HG02885 (cell line): ENCODE data around the gene PRRX1.

Experiments used
- ATAC-seq: cut with Tn5 transposase; IDR thresholded peaks from one replicate; pipeline ENCODE4 v1.9.1; 2021; ENCODE audit warnings: mild to moderate bottlenecking; ENCODE audit not compliant: unreplicated experiment, poor library complexity

Gene PRRX1

DNA sequence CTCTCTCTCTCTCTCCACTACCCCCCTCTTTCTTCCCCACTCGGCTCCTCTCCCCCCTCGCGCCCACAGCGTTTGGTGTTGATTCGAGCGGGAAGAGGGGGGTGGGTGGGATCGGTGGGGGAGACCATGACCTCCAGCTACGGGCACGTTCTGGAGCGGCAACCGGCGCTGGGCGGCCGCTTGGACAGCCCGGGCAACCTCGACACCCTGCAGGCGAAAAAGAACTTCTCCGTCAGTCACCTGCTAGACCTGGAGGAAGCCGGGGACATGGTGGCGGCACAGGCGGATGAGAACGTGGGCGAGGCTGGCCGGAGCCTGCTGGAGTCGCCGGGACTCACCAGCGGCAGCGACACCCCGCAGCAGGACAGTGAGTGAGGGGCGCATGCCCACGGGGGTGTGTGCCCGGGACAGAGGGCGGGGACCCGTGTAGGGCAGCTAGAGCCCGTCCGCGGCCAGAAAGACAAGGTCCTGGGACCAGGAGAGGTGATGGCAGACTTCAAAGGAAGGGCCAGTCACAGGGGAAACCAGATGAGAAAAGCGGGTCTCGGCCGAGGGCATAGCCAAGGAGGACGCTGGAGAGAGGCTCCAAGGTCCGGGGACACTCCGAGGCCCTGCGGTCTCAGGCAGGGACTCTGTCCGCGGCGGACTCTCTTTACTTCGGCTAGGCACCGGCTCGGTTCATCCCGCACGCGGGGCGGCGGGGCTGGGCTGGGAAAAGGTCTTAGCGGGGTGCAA is at the start of gene PRRX1:
Gene PRRX1 (plus strand): TSS at position 39 of the 735 bp plus-strand sequence. CDS start 88 bp downstream, at position 127.
- no peak for ATAC-seq

DNA sequence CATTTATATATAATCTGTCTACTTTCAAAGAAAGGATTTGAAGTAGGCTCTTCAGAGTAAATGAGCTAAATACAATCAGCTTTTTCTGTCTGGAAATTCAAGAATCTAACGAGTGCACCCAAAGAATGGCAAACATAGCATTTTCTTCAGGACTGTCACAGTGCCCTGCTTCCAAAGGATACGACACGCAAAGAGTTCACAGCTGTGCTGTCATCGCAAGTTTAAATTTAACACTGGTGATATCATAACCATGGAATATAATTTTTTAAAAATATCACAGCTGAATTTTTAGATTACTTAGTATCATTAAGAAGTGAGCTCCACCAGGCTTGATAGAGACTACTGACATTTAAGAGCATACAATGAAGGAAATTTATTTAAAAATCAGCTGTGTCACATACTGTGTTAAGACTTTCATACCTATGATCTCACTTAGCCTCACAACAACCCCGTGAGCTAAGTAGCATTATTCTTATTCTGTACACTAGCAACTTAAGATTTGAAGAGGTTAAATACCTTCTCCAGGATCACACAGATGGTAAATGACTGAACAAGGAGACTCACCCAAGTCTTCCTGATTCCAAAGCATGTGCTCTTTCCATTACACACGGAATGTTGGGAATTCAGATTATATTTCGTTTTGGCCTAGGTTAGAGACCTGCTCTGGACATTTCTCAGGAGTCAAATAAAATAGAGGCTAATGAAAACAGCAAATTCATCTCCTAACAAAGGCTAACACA is 46.2 kb upstream of the PRRX1 start:
- no peak for ATAC-seq

DNA sequence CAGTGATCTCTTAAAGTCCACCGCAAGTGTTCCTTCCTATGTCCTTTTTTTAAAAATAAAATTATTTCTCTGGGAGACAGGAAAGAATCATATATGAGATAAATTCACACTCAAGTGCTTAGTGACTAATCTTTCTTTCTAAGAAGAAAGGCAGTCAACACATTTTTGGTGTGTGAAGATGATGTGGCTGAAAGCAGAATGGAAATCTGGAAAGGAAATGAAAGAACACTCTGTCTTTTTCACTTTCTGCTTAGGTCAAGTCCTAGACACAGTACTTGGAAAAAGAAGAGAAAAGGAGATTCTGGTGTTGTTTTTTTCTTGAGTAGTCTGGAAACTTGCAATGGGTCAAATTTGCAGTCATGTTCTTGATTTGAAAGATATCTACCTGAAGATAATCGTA is 45.5 kb upstream of the PRRX1 start:
- ATAC-seq: no peak

DNA sequence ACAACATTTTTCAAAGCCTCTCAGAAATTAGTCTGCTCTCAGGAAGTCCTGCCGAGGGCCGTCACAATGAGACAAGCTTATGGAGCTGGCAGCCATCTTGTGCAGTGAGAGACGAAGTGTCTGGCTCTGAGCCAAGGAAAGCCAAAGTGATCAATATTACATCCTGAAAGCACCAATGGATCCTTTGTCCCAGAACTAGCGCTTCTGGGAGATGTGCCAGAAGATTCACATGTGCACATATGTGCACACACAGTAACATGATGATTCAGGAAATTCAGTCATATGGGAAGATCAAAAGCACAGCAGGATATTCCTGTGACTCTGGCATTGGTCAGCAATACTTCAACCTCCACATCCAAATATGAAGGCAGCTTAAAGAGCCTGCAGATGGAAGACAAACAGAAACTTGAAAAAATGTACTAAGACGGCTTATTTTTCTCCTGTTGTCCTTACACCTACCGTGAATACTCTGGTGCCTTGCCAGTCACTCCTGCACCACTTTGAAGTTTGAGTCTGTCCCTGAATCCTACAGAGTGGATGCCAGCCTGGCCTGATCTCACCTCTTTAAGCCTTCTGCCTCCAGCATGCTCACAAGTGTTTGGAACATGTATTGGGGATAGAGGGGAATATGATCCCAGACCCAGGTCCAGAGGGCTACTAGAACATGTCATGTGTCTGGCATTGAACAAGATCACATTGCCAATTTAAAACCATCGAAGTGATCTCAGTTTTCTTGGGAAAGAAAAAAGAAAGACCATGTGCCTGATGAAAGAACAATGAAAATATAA is 44.5 kb upstream of the PRRX1 start:
- ATAC-seq: no peak

DNA sequence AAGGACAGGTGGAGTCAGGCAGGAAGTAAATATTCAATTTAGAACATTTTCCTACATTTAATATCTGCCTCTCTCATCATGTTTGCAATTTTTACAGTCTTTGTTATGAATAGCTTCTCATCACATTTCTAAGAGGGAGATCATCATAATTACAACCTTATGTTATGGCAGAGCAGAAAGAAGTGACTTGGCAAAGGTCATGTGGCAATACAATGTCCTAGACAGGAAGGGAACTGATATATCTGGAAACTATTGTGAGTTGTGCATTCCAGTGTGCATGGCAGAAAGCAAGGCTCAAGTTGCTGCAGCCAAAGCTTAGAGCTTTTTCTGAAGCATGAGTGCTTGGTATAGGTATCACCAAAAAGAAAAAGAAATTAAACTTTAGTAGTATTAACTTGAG is 43.8 kb upstream of the PRRX1 start:
- ATAC-seq: no peak

DNA sequence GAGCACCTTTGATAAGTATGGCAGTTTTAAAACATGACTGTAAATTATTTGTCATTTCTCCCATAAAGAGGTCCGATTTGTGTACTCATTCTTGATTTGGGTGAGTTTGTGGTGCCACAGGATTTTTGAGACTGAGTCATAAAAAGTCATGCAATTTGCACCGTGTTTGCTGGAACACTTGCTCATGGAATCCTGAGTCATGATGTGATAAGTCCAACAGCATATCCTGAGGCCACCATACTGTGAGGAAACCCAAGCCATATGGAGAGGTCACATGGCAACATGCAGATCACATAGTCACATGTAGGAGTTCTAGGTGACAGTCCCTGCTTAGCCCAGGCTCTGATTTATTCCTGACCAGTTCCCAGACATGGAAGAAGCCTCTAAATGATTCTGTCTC is 40.8 kb upstream of the PRRX1 start:
- ATAC-seq: no peak

DNA sequence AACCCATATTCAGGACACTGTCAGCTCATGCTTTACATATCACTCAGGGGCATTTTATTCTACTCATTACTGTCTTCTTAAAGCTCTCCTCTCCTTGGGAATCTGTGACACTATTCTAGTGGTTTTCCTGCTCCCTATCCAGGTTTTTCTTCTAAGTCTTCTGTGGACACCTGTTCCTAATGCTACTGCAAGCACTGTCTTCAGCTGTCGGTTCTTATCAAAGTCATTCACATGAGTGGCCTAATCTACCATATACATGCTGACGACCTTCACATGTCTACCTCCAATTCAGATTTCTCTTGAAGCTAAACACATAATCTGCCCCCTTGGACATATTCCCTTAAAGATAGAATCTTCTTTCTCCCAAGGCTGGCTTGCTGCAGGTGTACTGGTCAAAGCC is 39.8 kb upstream of the PRRX1 start:
- no peak for ATAC-seq

DNA sequence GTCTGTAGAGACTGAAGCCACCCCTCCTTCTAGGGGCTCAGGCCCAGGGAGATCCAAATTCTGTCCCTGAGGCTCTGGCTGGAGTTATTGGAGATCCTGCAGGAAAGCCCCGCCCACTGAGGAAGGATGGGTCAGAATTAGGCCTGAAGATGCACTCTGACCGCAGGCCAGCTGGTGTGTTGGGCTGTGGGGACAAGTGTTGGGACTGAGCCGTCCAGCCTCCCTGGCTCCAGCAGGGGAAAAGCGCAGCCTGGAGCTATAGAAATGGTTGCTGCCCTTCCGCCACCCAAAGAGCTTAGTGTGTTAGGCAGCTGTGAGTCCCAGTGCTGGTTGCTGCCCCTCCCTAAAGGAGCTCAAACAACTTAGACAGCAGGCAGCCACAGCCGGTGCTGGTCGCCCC is 33.0 kb upstream of the PRRX1 start:
- no peak for ATAC-seq

DNA sequence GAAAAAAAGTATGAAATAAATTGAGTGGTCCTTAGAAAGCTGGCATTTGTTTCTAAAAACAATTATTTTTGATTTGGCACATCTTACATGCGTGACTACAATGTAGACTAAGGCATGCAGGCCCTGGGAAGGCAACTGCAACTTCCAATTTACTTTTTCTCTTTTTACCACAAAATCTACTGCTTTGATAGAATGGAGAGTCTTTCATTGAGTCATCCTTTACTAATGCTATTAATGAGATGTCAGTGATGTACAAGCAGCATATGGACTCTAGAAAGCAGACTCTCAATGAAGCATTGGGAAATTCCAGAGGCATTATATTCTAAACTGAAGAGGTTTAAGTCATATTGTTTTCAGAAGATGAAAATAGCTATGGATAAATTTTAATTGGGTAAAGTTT is 29.6 kb upstream of the PRRX1 start:
- no peak for ATAC-seq

DNA sequence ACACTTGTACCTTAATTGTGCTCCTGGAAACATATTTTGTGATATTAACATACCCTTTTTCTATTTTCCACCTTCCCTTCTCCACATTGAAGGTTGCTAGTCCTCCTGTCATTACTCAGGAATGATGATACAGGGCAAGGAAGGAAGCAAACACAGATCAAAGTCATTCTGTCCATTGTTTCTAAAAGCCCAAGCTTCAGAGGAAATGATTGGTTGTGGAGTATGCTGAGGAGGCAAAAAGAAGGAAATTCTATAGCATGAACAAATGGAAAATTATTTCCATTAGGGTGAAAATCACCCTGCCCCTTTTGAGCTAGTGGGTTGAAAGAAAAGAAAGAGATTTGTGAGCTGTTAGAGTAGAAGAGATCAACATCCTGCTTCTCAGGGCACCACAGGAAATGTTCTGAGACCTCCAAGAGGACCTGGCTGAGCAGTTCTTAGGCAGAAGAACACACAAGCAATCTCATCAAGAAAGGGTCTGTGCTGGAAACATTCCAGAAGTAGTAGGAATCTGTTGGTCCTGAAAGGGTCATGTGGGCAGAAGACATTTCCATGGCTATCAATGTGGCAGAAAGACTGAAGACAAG is 29.0 kb upstream of the PRRX1 start:
- ATAC-seq: no peak

DNA sequence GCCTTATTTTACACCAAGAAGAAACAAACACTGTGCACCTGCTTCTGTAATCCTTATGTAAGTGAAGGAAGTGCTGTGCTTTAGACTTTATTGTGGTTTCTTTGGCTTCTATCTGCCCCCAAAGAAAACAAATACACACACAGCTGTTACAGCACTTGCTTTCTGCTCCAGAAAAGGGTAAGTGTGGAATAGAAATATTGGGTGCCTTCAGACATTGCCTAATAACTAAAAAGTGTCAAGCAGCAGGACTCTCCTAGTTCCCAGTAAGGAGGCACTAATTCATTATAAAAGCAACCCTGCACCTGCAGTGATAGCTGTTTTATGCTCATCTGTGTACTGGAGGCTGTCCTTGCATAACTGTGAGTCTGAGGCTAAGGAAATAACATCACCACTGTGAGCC is 23.4 kb upstream of the PRRX1 start:
- ATAC-seq: no peak

DNA sequence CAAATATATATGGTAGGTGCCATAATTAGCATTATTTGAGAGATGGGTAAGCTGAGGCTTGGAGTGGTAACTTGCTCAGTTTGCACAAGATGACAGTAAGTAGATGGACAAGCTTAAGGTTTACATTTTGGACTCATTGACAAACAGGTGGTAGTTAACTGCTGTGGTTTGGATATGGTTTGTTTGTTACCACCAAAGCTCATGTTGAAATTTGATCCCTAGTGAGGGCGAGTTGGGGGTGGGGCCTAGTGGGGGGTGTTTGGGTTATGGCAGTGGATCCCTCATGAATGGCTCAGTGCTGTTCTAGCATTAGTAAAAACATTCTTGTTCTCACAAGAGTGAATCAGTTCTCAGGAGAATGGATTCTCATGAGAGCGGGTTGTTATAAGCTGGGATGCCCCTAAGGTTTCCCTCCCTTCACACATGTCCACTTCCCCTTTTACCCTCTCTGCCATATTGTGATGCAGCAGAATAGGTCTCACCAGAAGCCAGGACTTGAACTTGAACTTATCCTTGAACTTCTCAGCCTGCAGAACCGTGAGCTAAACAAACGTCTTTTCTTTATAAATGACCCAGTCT is 6.6 kb upstream of the PRRX1 start:
- no peak for ATAC-seq

DNA sequence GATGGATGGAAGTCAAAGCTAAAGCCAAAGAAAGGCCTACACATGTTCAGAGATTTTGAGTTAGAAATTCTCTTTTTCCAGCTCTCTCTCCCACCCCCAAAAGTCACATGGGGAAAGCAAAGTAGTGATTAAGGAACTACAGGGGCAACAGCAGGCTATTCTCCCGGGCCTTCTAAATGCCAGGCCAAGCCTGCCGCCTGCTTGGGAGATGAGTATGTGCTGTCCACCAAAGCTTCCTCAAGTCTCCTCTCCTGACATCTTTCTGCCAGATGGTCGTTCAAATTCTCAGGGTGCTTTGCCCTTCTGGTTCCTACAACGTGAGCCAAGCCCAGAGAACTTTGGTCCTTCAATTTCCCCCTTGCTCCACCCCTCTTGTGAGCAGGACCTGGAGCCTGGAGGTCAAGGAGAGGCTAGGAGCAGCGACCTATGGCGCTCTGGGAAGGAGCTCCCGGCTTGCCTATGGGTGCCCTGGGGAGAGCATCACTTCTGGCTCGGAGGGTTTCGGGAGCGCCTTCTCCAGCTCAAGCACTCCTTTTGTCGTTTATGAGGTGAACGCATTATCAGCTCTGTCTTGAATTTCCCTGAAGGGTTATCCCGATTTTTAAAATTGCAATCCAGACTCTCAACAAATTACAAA is 4.4 kb upstream of the PRRX1 start:
- no peak for ATAC-seq

DNA sequence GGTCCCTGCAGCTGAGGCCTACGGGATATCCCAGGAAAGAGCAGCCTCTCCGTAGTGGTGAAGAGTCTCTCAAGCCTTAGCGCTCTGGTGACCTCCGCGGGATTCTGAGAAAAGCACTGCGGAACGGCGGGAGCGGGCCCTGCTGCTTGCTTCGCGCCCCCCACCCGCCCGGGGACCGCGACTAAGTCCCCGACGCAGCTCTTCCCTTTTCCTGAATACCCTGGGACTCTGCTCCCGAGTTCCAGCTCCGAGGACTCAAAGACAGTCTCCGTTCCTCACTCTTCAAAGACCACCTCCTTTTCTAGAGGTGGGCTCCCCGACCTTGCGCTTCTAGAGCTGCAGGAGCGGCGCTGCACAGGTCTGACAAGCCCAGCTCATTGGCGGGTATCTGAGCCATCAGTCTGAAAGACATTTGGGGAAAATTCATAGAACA is 3.6 kb upstream of the PRRX1 start:
- no peak for ATAC-seq

DNA sequence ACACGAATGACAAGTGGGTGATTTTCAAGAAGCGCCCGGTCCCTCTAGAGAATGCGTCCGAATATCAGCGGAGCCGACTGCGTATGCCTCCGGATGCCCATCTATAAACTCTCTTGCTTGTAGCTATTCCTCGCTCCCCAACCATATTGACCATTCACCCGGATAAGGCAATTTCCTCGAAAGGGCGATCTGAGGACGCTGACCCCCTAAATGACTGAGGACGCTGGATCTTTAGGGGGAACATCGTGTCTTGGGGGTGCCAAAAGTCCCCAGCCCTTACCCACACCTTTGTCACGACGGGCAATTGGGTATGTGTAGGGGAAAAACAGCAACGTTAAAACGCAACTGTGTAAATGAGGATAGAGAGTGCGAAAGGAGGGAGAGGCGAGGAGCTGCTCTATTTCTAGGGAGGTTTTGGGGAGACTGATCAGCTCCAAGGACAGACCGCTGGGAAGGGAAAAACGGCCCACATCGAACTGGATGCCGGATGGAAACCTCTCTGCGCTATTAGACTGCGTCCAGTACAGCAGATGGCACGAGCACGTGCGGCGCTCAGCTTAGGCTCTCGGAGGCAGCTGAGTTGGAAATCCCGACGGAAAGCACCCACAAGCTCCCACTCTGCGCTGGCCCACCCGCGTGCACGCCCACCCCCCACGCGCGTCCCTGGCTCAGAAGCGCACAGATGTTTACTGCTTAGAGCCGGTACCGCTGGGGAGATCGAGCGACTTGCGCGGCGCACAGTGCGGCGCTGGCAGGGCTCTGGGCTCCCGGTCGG is 2.9 kb upstream of the PRRX1 start:
- no peak for ATAC-seq

DNA sequence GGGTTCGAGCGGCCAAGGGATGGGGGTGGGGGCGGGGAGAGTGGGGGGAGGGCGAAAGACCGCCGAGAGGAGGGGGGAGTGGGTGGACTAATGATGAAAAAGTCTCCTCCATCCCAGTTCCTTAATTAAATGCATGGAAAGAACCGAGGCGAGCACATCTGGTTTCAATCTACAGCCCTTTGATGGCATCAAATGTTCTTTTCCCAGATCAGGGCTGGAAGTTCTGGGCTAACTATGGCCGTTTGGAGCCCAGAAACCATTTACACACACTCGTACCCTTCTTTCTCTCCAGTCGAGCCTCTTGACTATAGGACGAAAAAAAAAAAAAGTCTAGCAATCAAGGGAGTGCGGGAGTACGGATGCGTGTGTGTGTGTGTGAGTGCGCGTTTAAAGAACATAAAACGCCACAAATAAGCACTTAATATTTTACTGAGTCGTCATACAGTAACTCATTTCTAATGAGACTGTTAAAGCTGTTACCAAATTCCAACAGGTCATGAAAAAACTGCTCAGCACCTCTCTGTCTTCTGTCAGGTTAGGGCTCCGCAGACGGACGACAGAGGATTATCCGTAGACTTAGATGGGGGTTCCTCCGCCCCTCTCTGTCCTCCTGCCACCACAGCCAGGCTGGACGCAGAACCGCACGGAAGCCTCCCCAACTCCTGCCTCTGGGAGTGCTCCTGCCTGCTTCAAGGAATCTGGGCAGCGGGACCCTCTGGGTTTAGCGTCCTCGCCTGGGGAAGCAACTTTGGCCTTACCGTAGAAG is 2.1 kb upstream of the PRRX1 start:
- no peak for ATAC-seq

DNA sequence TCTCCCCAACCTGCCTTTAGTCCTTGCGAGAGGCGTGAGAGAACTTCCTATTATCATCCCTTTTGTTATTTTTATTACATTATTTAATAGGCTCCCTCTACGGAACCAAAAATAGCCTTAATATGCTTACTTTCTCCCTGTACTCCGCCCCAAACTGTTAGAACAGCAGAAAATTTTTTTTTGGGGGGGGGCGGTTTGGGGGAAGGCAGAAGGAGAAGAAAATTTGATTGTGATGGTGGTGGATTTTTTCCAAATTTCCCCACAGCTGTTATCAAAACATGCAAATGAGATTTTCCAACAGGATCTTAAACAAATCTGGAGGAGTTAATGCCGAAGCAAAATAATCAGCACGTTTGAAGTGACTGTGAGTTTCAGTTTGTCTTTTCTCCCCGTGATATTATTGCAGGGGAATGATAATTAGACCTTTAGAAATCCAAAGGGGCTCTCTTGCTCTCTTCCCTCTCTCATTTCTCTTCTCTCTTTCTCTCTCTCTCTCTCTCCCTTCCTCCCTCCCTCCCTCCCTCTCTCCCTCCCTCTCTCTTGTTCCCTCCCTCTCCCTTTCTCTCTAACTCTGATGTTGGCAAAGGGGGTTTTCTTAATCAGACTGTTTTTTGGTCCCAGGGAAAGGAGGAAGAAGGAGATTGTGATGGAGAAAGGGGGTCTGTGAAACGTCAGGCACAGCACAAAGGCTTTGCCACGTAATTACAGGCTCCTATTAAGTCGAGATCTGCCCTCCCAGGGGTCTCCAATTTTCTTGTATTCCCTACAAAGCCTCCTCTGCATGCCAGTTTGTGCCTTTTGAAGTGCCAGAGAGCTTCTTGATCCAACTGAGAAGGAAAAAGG is 1.1 kb upstream of the PRRX1 start:
- no peak for ATAC-seq
